Measurements from ENCODE around the gene CD37.
A peak's percentile ranks its signal among the peaks of the same experiment; 100 is the strongest.

CD37 gene

DNA sequence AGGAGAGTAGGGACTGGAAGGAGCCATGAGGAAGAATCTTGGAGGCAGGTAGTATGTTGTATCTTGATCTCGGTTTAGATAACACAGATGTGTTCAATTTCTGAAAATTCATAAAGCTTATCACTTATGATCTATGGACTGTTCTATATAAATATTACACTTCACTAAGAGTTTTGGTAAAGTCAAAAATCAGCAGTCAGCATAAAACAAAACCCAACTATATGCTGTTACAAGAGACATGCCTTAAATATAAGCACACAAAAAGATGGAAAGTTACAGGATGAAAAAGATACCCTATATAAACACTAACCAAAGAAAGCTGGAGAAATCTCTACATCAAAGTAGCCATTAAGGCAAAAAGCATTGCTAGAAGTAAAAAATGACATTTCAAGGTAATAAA lies 48.4 kb downstream of the CD37 start:
- DNase-seq, result no peak

DNA sequence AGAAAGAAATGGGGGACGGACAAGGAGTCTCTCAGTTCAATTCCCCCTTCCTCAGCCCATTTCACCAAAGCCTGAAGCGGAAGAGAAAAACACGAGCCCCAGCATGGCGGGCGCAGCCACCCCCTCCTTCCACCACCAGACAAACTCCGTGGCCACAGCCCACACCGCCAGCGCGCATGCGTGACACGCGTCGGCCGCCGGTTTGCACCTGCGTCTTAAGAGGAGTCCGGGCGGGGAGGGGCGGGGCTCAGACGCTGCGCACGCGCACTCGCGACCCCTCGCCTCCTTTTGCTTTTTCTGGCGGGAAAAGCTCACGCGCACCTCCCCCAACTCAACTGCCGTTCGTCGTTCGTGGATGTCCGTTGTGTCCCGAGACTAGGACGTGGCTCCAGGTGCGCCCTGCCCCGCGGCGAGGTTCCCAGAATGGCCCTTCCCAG lies 52.7 kb downstream of the CD37 start, which contains the start of gene KASH5:
Gene KASH5, plus strand, starts transcription at position 314 of the 437 bp plus-strand sequence. CDS start 2,635 bp downstream, outside the sequence.
- peak; percentile 77 for DNase-seq

DNA sequence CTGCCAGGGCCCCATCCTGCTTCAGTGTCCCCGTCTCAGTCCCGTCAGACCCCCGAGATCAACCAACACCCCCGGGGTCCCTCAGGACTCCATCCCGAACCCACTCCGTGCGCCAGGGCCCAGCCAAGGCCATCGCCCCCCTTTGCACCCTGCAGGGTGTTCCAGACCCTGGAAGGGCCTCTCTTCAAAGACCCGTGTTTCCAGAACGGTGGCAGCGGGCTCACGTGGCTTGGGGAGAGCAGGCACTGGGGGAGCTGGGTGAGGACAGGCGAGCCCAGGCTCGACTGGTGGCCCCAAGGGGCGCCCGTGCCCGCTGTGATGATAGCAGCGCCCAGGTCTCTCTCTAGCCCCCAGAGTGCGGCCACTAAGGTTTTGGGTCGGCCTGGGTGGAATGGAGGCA lies 54.2 kb downstream of the CD37 start:
- DNase-seq, result no peak
